Calu3 (cell line): ENCODE results near the gene TRIP13. TPM values are rescaled to one million over a fixed set of nuclear protein-coding genes. Genes with fewer than 3 reads are reported as not detected.
"Not testable (repeated sequence)": the region's sequence is repeated elsewhere in the genome, so short reads cannot be mapped to it uniquely, and the experiment has no call there.

Experiments
- BruUV-seq: library from RNA; stranded (reverse); fragments of 400-500 nt; replicated peaks from 2 replicates; lab custom pipeline; 2021; lab: Mats Ljungman, UMichigan
- CTCF ChIA-PET: fragments of 300-600 bp; sonication (Branson Sonifier 250); formaldehyde crosslinking; loops from one replicate; lab custom pipeline; 2022; ENCODE audit warnings: antibody characterized with exemption; lab: Charles Lee
- DNase-seq: peaks from one replicate; pipeline ENCODE4 v3.0.0; 2022
- H3K27ac Mint-ChIP-seq: one replicate; pipeline ENCODE4 v1.8.0; 2022; ENCODE audit warnings: mixed read lengths; ENCODE audit not compliant: unreplicated experiment
- H3K27me3 Mint-ChIP-seq: one replicate; pipeline ENCODE4 v1.8.0; 2022; ENCODE audit warnings: mixed read lengths; ENCODE audit not compliant: unreplicated experiment
- H3K36me3 Mint-ChIP-seq: one replicate; pipeline ENCODE4 v1.8.0; 2022; ENCODE audit warnings: mild to moderate bottlenecking, moderate library complexity, mixed read lengths; ENCODE audit not compliant: insufficient read depth, unreplicated experiment
- H3K4me1 Mint-ChIP-seq: one replicate; pipeline ENCODE4 v1.8.0; 2022; ENCODE audit warnings: mild to moderate bottlenecking, low read depth, mixed read lengths; ENCODE audit not compliant: unreplicated experiment
- H3K4me3 Mint-ChIP-seq: one replicate; pipeline ENCODE4 v1.8.0; 2022; ENCODE audit warnings: mild to moderate bottlenecking, low read depth, moderate library complexity, mixed read lengths; ENCODE audit not compliant: unreplicated experiment
- H3K9me3 Mint-ChIP-seq: one replicate; pipeline ENCODE4 v1.8.0; 2022; ENCODE audit warnings: low read depth, mixed read lengths; ENCODE audit not compliant: unreplicated experiment
- CTCF ChIP-seq: fragments of 200-600 bp; IDR thresholded peaks from one replicate; pipeline ENCODE4 v1.8.0; 2022; ENCODE audit warnings: antibody characterized with exemption; ENCODE audit not compliant: unreplicated experiment
- intact Hi-C: fragments of 100-400 bp; cut with micrococcal nuclease; formaldehyde crosslinking; loops from one replicate; pipeline ENCODE4 v1.10.0; 2022; ENCODE audit not compliant: unreplicated experiment
- total RNA-seq: library from RNA; stranded (reverse); gene quantifications from 2 replicates; pipeline ENCODE4 v1.2.3, GENCODE V29; 2022

Gene TRIP13
- total RNA-seq, 1 experiment from 2014 or later = 29.9 TPM

GRCh38 chr5:847736-848135 lies 44.9 kb upstream of the TRIP13 start:
- H3K4me3 Mint-ChIP-seq, H3K27ac Mint-ChIP-seq, H3K9me3 Mint-ChIP-seq, H3K36me3 Mint-ChIP-seq, BruUV-seq, intact Hi-C loops, CTCF ChIA-PET, H3K4me1 Mint-ChIP-seq, DNase-seq: not testable (repeated sequence)
- peaks cover 12% of the 10 kb centered on the region for H3K27me3 Mint-ChIP-seq

GRCh38 chr5:848671-849111 lies 44.0 kb upstream of the TRIP13 start:
- Mint-ChIP-seq H3K9me3 (no peaks in the 10 kb centered on the region), H3K27ac (no peak overlapping the region), H3K4me3 (no peak overlapping the region), H3K36me3 (peaks cover 8% of the 10 kb centered on the region), H3K27me3 (peaks cover 12% of the 10 kb centered on the region), H3K4me1 (no peaks in the 10 kb centered on the region)
- intact Hi-C loops = no loop called here
- CTCF ChIA-PET = no interaction called here
- no TSS peak for BruUV-seq
- no peak for TF ChIP-seq CTCF
- no peak for DNase-seq

DNA sequence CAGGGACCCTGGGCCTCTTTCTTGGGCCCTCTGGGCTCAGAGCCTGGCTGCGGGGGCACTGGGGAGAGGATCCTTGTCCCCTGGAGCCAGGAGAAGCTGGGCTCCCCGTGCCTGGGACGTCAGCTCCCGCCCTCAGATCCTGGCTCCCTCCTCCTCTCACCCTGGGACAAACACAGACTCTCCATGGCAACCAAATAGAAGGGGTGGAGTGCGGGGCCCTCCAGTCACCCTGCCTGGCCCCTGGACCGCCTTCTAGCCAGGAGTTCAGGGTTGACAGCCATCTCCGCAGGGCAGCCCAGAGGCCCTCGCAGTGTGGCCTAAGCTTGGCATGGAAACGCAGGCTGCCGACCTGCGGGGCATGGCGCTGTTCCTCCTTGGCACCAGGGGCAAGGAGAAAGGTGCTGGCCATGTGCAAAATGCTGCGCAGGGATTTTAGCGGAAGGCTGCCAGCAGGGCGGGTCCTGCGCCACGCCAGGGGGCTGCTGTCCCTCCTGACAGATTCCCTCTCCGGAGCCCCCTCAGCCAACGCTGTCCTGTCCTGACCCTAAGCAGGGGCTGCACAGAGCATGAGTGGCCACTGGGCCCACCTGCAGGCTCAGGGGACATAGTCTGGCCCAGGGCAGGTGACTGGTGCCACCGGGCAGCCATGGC lies 42.9 kb upstream of the TRIP13 start:
- Mint-ChIP-seq H3K27me3 (peaks cover 12% of the 10 kb centered on the region), H3K36me3 (peaks cover 16% of the 10 kb centered on the region), H3K9me3 (no peaks in the 10 kb centered on the region), H3K27ac (no peak overlapping the region), H3K4me3 (no peak overlapping the region), H3K4me1 (no peaks in the 10 kb centered on the region)
- intact Hi-C loops = no loop called here
- CTCF ChIA-PET = no interaction called here
- DNase-seq = no peak
- TF ChIP-seq CTCF = no peak
- no TSS peak for BruUV-seq

DNA sequence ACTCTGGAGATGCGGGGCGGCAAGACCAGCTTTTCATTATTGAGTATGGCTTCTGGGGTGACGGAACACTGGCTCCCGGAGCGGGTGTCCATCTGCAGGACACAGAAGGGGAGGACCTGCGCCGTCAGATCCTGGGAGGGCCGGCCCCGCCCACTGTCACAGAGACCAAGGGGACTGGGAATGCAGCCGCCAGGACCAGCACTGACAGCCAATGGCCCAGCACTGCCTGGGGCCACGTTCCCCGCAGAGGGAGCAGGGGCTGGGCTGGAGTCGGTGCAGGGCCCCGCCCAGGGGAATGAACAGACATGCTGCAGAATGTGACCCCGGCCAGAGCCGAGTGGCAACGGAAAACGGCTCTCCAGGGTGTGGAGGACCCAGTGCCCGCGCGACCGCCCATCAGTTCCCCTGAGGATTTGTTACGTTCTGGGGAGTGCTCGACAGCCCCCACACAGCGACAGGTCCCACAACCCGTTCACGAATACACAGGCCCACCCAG lies 42.1 kb upstream of the TRIP13 start, which contains the start of gene ZDHHC11:
Gene ZDHHC11, minus strand, starts transcription at position 476 of the 496 bp plus-strand sequence. Its CDS starts 384 bp downstream, at position 92.
- intact Hi-C loops = no loop called here
- H3K4me3 Mint-ChIP-seq = no peak within 1 kb of the TSS
- no peaks in the 10 kb centered on the region for H3K9me3 Mint-ChIP-seq
- CTCF ChIA-PET = no interaction called here
- no peak for TF ChIP-seq CTCF
- BruUV-seq = no TSS peak
- DNase-seq = no peak
- no peak within 1 kb of the TSS for H3K27ac Mint-ChIP-seq
- peaks cover 12% of the 10 kb centered on the region for H3K27me3 Mint-ChIP-seq
- H3K36me3 Mint-ChIP-seq = peaks cover 16% of the 10 kb centered on the region
- H3K4me1 Mint-ChIP-seq = no peaks in the 10 kb centered on the region

DNA sequence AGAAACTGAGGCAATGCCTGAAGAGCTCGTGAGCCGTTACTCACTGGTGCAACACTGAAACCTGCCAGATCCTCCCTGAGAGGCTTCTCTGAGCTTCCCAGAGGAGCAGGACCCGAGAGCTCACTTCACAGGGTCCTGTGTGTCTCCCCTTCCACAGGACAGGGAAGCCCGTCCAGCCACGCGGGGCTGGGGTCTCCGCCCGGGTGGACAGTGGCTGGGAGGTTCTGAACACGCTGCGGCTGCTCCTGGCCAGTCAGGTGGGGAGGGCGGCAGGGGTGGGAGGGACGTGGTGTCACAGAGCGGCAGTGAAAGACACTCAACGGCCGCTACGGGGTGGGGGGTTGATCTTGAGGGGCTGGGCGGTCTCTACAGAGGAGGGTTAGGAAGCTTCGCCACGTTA lies 41.6 kb upstream of the TRIP13 start:
- no peaks in the 10 kb centered on the region for H3K4me1 Mint-ChIP-seq
- no TSS peak for BruUV-seq
- intact Hi-C loops = no loop called here
- DNase-seq = no peak
- no peak overlapping the region for H3K4me3 Mint-ChIP-seq
- no peak for TF ChIP-seq CTCF
- no peak overlapping the region for H3K27ac Mint-ChIP-seq
- peaks cover 12% of the 10 kb centered on the region for H3K27me3 Mint-ChIP-seq
- H3K36me3 Mint-ChIP-seq = peaks cover 16% of the 10 kb centered on the region
- CTCF ChIA-PET = no interaction called here
- H3K9me3 Mint-ChIP-seq = no peaks in the 10 kb centered on the region
